ENCODE results near the gene INPP5D.

The INPP5D gene

GRCh38 chr2:233250568-233250967, 190.4 kb downstream of the INPP5D start:
- Histone ChIP-seq H3K79me2 (ENCODE audit: insufficient read depth, low read length) (peaks cover 32% of the 10 kb centered on the region), H3K27ac (ENCODE audit: low read depth, low read length, poor library complexity, severe bottlenecking) (no peak overlapping the region), H3K4me3 (ENCODE audit: low read depth, low read length, poor library complexity, severe bottlenecking) (no peak overlapping the region), H3K9ac (ENCODE audit: low read length) (no peak overlapping the region; the same call in 1 of the 2 replicates), H3K36me3 (ENCODE audit: insufficient read depth, low read length) (peaks cover 23% of the 10 kb centered on the region), H3K9me2 (ENCODE audit: low read depth, low read length) (no peaks in the 10 kb centered on the region), H3F3A (ENCODE audit: insufficient read depth, low read length) (no peaks in the 10 kb centered on the region), H2AFZ (ENCODE audit: low read length) (peak overlapping the region; percentile 59), H3K27me3 (ENCODE audit: insufficient read depth, low read length) (no peaks in the 10 kb centered on the region), H3K4me1 (ENCODE audit: insufficient read depth, low read length, severe bottlenecking) (peaks cover 26% of the 10 kb centered on the region), H4K20me1 (ENCODE audit: insufficient read depth, low read length) (no peaks in the 10 kb centered on the region), H3K4me2 (ENCODE audit: low read length) (no peak overlapping the region), H3K9me3 (ENCODE audit: low read length) (no peaks in the 10 kb centered on the region)
- TF ChIP-seq EZH2 (IDR thresholded peaks at IDR 0.05; ENCODE audit: borderline replicate concordance, low read length): no peak
- TF ChIP-seq CTCF (IDR thresholded peaks at IDR 0.05; ENCODE audit: low read length): no peak

DNA sequence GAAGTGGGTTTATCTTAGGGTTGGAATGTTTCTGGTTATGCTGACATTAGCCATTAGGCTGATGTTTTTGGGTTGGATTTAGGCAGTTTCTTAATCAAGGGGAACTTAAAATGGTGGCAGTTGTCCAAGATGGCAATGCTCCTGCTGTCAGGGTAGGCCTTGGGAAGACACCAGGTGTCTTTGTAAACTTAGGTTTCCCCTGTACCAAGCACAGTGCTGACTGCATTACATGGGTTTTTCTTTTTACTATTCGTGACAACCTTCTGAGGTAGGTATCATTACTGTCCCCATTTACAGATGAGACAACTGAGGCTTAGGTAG, 190.8 kb downstream of the INPP5D start:
- Histone ChIP-seq H3K36me3 (ENCODE audit: insufficient read depth, low read length) (peaks cover 27% of the 10 kb centered on the region), H3F3A (ENCODE audit: insufficient read depth, low read length) (no peaks in the 10 kb centered on the region), H4K20me1 (ENCODE audit: insufficient read depth, low read length) (no peaks in the 10 kb centered on the region), H3K4me3 (ENCODE audit: low read depth, low read length, poor library complexity, severe bottlenecking) (peak overlapping the region; percentile 80), H3K9me2 (ENCODE audit: low read depth, low read length) (no peaks in the 10 kb centered on the region), H3K79me2 (ENCODE audit: insufficient read depth, low read length) (peaks cover 32% of the 10 kb centered on the region), H3K4me2 (ENCODE audit: low read length) (peak overlapping the region; percentile 65), H3K9me3 (ENCODE audit: low read length) (no peaks in the 10 kb centered on the region), H3K9ac (ENCODE audit: low read length) (peak overlapping the region; percentile 60), H3K27ac (ENCODE audit: low read depth, low read length, poor library complexity, severe bottlenecking) (peak overlapping the region; percentile 64), H3K4me1 (ENCODE audit: insufficient read depth, low read length, severe bottlenecking) (peaks cover 26% of the 10 kb centered on the region), H2AFZ (ENCODE audit: low read length) (peak overlapping the region; percentile 59), H3K27me3 (ENCODE audit: insufficient read depth, low read length) (no peaks in the 10 kb centered on the region)
- TF ChIP-seq CTCF (IDR thresholded peaks at IDR 0.05; ENCODE audit: low read length) (no peak), EZH2 (IDR thresholded peaks at IDR 0.05; ENCODE audit: borderline replicate concordance, low read length) (no peak)

DNA sequence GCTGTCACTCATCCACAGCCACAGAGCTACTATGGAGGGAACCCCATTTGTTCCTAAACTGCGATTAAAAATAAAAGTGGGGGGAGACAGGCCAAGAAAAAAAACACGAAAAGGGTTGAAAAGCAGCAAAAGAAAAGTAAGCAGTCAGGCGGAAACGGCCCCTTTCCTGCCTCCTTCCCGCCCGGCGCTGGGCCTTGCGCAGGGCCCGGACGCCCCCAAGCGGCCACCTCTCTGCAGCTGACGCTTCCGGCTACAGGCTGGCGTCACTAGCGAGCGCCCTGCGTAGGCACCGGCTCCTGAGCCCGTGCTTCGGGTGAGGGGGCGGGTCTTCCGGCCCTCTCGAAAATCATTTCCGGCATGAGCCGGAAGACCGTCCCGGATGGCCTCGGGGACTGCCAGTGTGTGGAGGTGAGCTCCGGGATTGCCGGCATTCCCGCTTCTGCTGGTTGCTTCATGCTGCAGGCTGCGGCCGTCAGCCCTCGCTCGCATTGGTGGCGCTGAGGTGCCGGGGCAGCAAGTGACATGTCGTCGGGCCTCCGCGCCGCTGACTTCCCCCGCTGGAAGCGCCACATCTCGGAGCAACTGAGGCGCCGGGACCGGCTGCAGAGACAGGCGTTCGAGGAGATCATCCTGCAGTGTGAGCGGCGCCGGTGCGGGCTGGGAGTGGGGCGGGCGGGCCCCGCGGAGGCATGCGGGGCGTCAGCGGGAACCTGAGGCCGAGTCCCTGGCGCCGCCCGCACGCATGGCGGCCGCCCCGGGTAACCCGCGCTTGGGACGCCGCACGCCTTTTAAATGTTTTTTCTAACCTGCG, 191.4 kb downstream of the INPP5D start, which contains the start of gene ATG16L1:
Gene ATG16L1, plus strand, starts transcription at position 368 of the 811 bp plus-strand sequence. Its CDS starts 155 bp downstream, at position 523.
- Histone ChIP-seq H2AFZ (ENCODE audit: low read length) (peak within 1 kb of the TSS; percentile 59), H3K4me1 (ENCODE audit: insufficient read depth, low read length, severe bottlenecking) (peaks cover 26% of the 10 kb centered on the region), H3K9me2 (ENCODE audit: low read depth, low read length) (no peaks in the 10 kb centered on the region), H3K79me2 (ENCODE audit: insufficient read depth, low read length) (peaks cover 32% of the 10 kb centered on the region), H3K27me3 (ENCODE audit: insufficient read depth, low read length) (no peaks in the 10 kb centered on the region), H3K4me3 (ENCODE audit: low read depth, low read length, poor library complexity, severe bottlenecking) (peak within 1 kb of the TSS; percentile 80), H4K20me1 (ENCODE audit: insufficient read depth, low read length) (no peaks in the 10 kb centered on the region), H3K4me2 (ENCODE audit: low read length) (peak within 1 kb of the TSS; percentile 85), H3K27ac (ENCODE audit: low read depth, low read length, poor library complexity, severe bottlenecking) (peak within 1 kb of the TSS; percentile 64), H3K36me3 (ENCODE audit: insufficient read depth, low read length) (peaks cover 32% of the 10 kb centered on the region), H3K9ac (ENCODE audit: low read length) (peak within 1 kb of the TSS; percentile 78), H3K9me3 (ENCODE audit: low read length) (no peaks in the 10 kb centered on the region), H3F3A (ENCODE audit: insufficient read depth, low read length) (no peaks in the 10 kb centered on the region)
- TF ChIP-seq EZH2 (IDR thresholded peaks at IDR 0.05; ENCODE audit: borderline replicate concordance, low read length): no peak
- TF ChIP-seq CTCF (IDR thresholded peaks at IDR 0.05; ENCODE audit: low read length): peak; percentile 97

Data from OCI-LY1 (cell line).